Measurements from ENCODE around the gene BRIP1.
"Not testable (repeated sequence)": the region's sequence is repeated elsewhere in the genome, so short reads cannot be mapped to it uniquely, and the experiment has no call there.

Gene BRIP1

GRCh38 chr17:61775364-61775763 is 88.0 kb downstream of the BRIP1 start:
- peaks cover 39% of the 10 kb centered on the region for H3K9me3 Mint-ChIP-seq
- H3K4me3 Mint-ChIP-seq: no peak overlapping the region
- H3K4me1 Mint-ChIP-seq: no peaks in the 10 kb centered on the region
- no peaks in the 10 kb centered on the region for H3K27me3 Mint-ChIP-seq (ENCODE audit: low read depth, poor library complexity)
- H3K36me3 Mint-ChIP-seq (ENCODE audit: low read depth): peaks cover 53% of the 10 kb centered on the region
- no peak overlapping the region for H3K27ac Mint-ChIP-seq
- TF ChIP-seq CTCF (IDR thresholded peaks at IDR 0.05): no peak
- DNase-seq: no peak

GRCh38 chr17:61774724-61775123 is 88.6 kb downstream of the BRIP1 start:
- no peak overlapping the region for H3K4me3 Mint-ChIP-seq
- H3K27ac Mint-ChIP-seq: no peak overlapping the region
- no peaks in the 10 kb centered on the region for H3K27me3 Mint-ChIP-seq (ENCODE audit: low read depth, poor library complexity)
- no peak for TF ChIP-seq CTCF (IDR thresholded peaks at IDR 0.05)
- peaks cover 46% of the 10 kb centered on the region for H3K9me3 Mint-ChIP-seq
- H3K4me1 Mint-ChIP-seq: no peaks in the 10 kb centered on the region
- H3K36me3 Mint-ChIP-seq (ENCODE audit: low read depth): peaks cover 60% of the 10 kb centered on the region
- no peak for DNase-seq

DNA sequence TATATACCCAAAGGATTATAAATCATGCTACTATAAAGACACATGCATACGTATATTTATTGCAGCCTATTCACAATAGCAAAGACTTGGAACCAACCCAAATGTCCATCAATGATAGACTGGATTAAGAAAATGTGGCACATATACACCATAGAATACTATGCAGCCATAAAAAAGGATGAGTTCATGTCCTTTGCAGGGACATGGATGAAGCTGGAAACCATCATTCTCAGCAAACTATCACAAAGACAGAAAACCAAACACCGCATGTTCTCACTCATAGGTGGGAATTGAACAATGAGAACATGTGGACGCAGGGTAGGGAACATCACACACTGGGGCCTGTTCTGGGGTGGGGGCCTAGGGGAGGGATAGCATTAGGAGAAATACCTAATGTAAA is 89.2 kb downstream of the BRIP1 start:
- Mint-ChIP-seq H3K9me3 (peaks cover 50% of the 10 kb centered on the region), H3K36me3 (ENCODE audit: low read depth) (peaks cover 66% of the 10 kb centered on the region)
- not testable (repeated sequence) for DNase-seq; H3K4me3 Mint-ChIP-seq; H3K27ac Mint-ChIP-seq; H3K27me3 Mint-ChIP-seq (ENCODE audit: low read depth, poor library complexity); H3K4me1 Mint-ChIP-seq

- no peak for TF ChIP-seq CTCF (IDR thresholded peaks at IDR 0.05)
- Mint-ChIP-seq H3K4me3 (no peak overlapping the region), H3K27ac (no peak overlapping the region), H3K36me3 (ENCODE audit: low read depth) (peaks cover 86% of the 10 kb centered on the region), H3K27me3 (ENCODE audit: low read depth, poor library complexity) (no peaks in the 10 kb centered on the region), H3K4me1 (no peaks in the 10 kb centered on the region), H3K9me3 (peaks cover 50% of the 10 kb centered on the region)
- no peak for DNase-seq
Observed at GRCh38 chr17:61770752-61771533, 92.4 kb downstream of the BRIP1 start.

GRCh38 chr17:61770043-61770442 is 93.3 kb downstream of the BRIP1 start:
- Mint-ChIP-seq H3K27me3 (ENCODE audit: low read depth, poor library complexity) (no peaks in the 10 kb centered on the region), H3K9me3 (peaks cover 50% of the 10 kb centered on the region), H3K27ac (no peak overlapping the region), H3K4me1 (no peaks in the 10 kb centered on the region), H3K4me3 (no peak overlapping the region), H3K36me3 (ENCODE audit: low read depth) (peaks cover 85% of the 10 kb centered on the region)
- no peak for DNase-seq
- no peak for TF ChIP-seq CTCF (IDR thresholded peaks at IDR 0.05)

DNA sequence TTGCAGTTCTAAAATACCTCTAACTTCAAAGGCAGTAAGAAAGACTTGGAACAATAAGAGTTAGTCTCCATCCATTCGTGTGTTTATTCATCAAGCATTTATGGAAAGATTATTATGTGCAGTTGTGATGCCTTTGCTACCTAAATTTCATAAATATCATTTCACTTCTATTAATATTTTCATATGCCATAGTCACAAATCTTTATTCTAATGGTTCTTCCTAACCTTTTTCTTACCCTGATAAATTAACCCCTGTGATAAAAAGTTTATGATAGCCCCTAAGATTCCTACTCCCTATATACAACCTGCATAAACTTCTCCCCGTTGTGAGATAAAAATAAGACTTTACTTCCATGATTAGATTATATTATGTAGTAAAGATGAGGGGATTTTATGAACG is 94.9 kb downstream of the BRIP1 start:
- Mint-ChIP-seq H3K27ac (no peak overlapping the region), H3K4me3 (no peak overlapping the region), H3K9me3 (peaks cover 44% of the 10 kb centered on the region), H3K36me3 (ENCODE audit: low read depth) (peaks cover 85% of the 10 kb centered on the region), H3K27me3 (ENCODE audit: low read depth, poor library complexity) (no peaks in the 10 kb centered on the region), H3K4me1 (no peaks in the 10 kb centered on the region)
- no peak for TF ChIP-seq CTCF (IDR thresholded peaks at IDR 0.05)
- no peak for DNase-seq

All from nephron progenitor cell (in vitro differentiated cells).